ENCODE results near the gene CD274. TPM values are rescaled to one million over a fixed set of nuclear protein-coding genes. Genes with fewer than 3 reads are reported as not detected.
A peak's percentile ranks its signal among the peaks of the same experiment; 100 is the strongest.

CD274 gene
- total and polyA plus RNA-seq, 4 donors, result 4.1 to 30.7 (median 9.5) TPM

- Histone ChIP-seq H3K4me1 (ENCODE audit: control insufficient read depth in 5 of 5, insufficient read depth in 5 of 5, low read length in 5 of 5) (peaks cover 0 to 39% (median 0%) of the 10 kb centered on the region in 5 donors), H3K4me3 (no peak overlapping the region), H3K9ac (ENCODE audit: insufficient read depth in 1 of 2, low read length in 2 of 2) (no peak overlapping the region), H3K9me3 (ENCODE audit: control insufficient read depth in 4 of 4, insufficient read depth in 3 of 4, low read length in 3 of 4) (no peaks in the 10 kb centered on the region), H3K27me3 (ENCODE audit: control insufficient read depth in 3 of 3, insufficient read depth in 3 of 3, low read length in 2 of 3) (no peaks in the 10 kb centered on the region), H3K36me3 (ENCODE audit: control insufficient read depth in 4 of 4, insufficient read depth in 4 of 4, low read length in 4 of 4) (no peaks in the 10 kb centered on the region), H3K27ac (ENCODE audit: low read depth in 1 of 2, low read length in 1 of 2) (peak overlapping the region in 1 of 2 donors; percentile 42)
- WGBS, 2 donors, result 67 to 83% methylated on average over 2 of the region's 2 CpGs
- ATAC-seq (ENCODE audit: insufficient read depth, low FRiP score) (no peak), DNase-seq (no peak)
- TF ChIP-seq CTCF (IDR thresholded peaks at IDR 0.05; ENCODE audit: control extremely low read depth, extremely low read depth), result no peak
Observed at GRCh38 chr9:5512658-5513452, 62.5 kb downstream of the CD274 start.

- Histone ChIP-seq H3K27me3 (ENCODE audit: control insufficient read depth in 3 of 3, insufficient read depth in 3 of 3, low read length in 2 of 3) (no peaks in the 10 kb centered on the region), H3K9ac (ENCODE audit: insufficient read depth in 1 of 2, low read length in 2 of 2) (no peak overlapping the region), H3K27ac (ENCODE audit: low read depth in 1 of 2, low read length in 1 of 2) (no peak overlapping the region), H3K36me3 (ENCODE audit: control insufficient read depth in 4 of 4, insufficient read depth in 4 of 4, low read length in 4 of 4) (no peaks in the 10 kb centered on the region), H3K4me1 (ENCODE audit: control insufficient read depth in 5 of 5, insufficient read depth in 5 of 5, low read length in 5 of 5) (peaks cover 0 to 42% (median 0%) of the 10 kb centered on the region in 5 donors), H3K9me3 (ENCODE audit: control insufficient read depth in 4 of 4, insufficient read depth in 3 of 4, low read length in 3 of 4) (no peaks in the 10 kb centered on the region), H3K4me3 (no peak overlapping the region)
- ATAC-seq (ENCODE audit: insufficient read depth, low FRiP score), result no peak
- no peak for TF ChIP-seq CTCF (IDR thresholded peaks at IDR 0.05; ENCODE audit: control extremely low read depth, extremely low read depth)
- DNase-seq, result no peak
- WGBS, 2 donors, result 83 to 90% methylated on average over 2 of the region's 2 CpGs
Observed at GRCh38 chr9:5513966-5514616, 63.7 kb downstream of the CD274 start.

- ATAC-seq (ENCODE audit: insufficient read depth, low FRiP score) (no peak), DNase-seq (no peak)
- TF ChIP-seq CTCF (IDR thresholded peaks at IDR 0.05; ENCODE audit: control extremely low read depth, extremely low read depth), result no peak
- Histone ChIP-seq H3K4me3 (no peak overlapping the region), H3K27me3 (ENCODE audit: control insufficient read depth in 3 of 3, insufficient read depth in 3 of 3, low read length in 2 of 3) (no peaks in the 10 kb centered on the region), H3K4me1 (ENCODE audit: control insufficient read depth in 5 of 5, insufficient read depth in 5 of 5, low read length in 5 of 5) (peaks cover 0 to 36% (median 0%) of the 10 kb centered on the region in 5 donors), H3K9me3 (ENCODE audit: control insufficient read depth in 4 of 4, insufficient read depth in 3 of 4, low read length in 3 of 4) (no peaks in the 10 kb centered on the region), H3K9ac (ENCODE audit: insufficient read depth in 1 of 2, low read length in 2 of 2) (no peak overlapping the region), H3K27ac (ENCODE audit: low read depth in 1 of 2, low read length in 1 of 2) (no peak overlapping the region), H3K36me3 (ENCODE audit: control insufficient read depth in 4 of 4, insufficient read depth in 4 of 4, low read length in 4 of 4) (no peaks in the 10 kb centered on the region)
- 83 to 90% methylated on average over 6 of the region's 6 CpGs for WGBS, 2 donors
Observed at GRCh38 chr9:5514617-5515260, 64.4 kb downstream of the CD274 start.
